PFSK-1 (cell line): ENCODE results near the gene ABCB9.

Experiments used
- FOXP2 ChIP-seq: optimal IDR thresholded peaks from 2 replicates; pipeline ENCODE3; 2011; ENCODE audit warnings: borderline replicate concordance, control low read depth, inconsistent platforms; ENCODE audit not compliant: insufficient read depth; ENCODE audit errors: extremely low read length, extremely low read depth
- POLR2AphosphoS5 ChIP-seq: IDR thresholded peaks from 2 replicates; pipeline ENCODE4 v1.6.1; 2012; ENCODE audit warnings: low read depth, mild to moderate bottlenecking, control low read depth, low read length, moderate library complexity
- SIN3A ChIP-seq: IDR thresholded peaks from 2 replicates; pipeline ENCODE4 v1.6.1; 2012; ENCODE audit warnings: mild to moderate bottlenecking, low read length, moderate library complexity, borderline replicate concordance; ENCODE audit not compliant: insufficient read depth
- TAF1 ChIP-seq: IDR thresholded peaks from 2 replicates; pipeline ENCODE4 v1.6.1; 2012; ENCODE audit warnings: low read length, control low read depth, borderline replicate concordance; ENCODE audit not compliant: insufficient read depth
- TF ChIP-seq, protein P1 (sequence below), 2 experiments: IDR thresholded peaks; 2 replicates each; pipeline versions ENCODE4 v1.6.1 to v1.8.0; 2011 to 2012; ENCODE audit warnings: low read depth in 2 of 2, low read length in 2 of 2, control low read depth in 1 of 2, inconsistent platforms in 1 of 2, mild to moderate bottlenecking in 1 of 2, moderate library complexity in 1 of 2; ENCODE audit not compliant: insufficient read depth in 1 of 2

ABCB9 gene

DNA sequence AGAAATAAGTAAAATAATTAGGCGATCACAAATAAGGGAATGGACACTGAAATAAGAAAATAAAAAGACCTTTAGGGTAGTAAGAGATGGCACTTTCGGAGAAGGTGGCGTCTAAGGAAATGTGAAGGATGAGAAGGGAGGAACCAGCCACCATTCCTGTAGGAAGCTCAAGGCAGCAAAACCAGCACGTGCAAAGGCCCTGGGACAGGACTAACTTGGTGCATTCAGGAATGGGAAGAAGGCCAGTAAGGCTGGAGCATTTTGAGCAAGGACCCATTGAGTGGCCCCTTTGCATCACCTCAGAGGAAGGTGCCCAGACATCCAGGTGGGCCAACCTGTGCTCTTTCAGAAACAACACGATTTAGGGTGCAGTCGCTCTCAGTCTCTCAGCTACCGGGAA lies 69.6 kb downstream of the ABCB9 start:
- no peak for TF ChIP-seq SIN3A

DNA sequence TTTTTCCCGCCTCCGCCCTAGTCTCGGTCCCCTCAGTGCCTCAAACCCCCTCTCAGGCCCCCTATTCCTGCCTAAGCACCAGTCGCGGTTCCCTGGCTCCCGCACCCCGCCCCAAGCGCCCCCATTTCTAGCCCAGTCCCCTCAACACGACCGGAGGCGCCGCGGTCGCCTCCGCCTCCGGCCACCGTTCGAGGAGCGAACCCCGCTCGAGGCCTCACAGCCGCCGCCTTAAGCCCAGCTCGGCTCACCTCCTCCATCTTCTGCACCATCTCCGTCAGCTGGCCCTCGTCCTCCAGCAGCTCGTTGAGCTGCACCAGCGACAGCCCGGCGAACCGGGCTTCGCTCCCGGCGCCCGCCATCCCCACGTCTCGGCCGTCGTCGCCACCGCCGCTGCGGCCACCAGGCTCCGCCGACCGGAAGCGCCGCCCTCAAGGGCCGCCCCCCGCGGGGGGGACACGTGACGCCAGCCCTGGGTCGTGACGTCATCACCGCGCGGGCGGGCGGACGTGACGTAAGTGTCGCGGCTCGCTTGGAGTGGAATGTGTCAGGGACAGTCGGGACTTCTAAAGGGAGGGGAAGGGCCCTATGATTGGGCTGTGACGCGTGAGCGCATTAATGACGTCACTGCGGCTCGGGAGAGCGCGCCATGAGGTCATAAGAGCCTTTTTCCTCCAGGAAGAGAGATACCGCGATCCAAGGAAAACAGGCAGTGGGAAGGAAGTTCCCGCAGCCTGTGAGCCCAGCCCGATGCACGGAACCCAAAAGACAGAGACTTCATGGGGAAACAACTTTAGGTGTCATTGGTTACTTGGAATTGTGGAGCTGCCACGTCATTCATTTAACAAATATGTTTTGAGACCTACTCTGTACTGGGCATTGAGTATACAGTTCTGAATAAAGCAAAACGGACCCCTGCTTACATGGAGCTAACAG lies 70.3 kb downstream of the ABCB9 start, which contains the start of gene VPS37B:
TSS of gene VPS37B (minus strand) at position 421 of the 933 bp plus-strand sequence. CDS start at position 359, 62 bp downstream.
- peak; percentile 92 for TF ChIP-seq POLR2AphosphoS5
- peak; percentile 86 for TF ChIP-seq TAF1
- TF ChIP-seq FOXP2 = peak; percentile 98
- TF ChIP-seq, protein P1, sequence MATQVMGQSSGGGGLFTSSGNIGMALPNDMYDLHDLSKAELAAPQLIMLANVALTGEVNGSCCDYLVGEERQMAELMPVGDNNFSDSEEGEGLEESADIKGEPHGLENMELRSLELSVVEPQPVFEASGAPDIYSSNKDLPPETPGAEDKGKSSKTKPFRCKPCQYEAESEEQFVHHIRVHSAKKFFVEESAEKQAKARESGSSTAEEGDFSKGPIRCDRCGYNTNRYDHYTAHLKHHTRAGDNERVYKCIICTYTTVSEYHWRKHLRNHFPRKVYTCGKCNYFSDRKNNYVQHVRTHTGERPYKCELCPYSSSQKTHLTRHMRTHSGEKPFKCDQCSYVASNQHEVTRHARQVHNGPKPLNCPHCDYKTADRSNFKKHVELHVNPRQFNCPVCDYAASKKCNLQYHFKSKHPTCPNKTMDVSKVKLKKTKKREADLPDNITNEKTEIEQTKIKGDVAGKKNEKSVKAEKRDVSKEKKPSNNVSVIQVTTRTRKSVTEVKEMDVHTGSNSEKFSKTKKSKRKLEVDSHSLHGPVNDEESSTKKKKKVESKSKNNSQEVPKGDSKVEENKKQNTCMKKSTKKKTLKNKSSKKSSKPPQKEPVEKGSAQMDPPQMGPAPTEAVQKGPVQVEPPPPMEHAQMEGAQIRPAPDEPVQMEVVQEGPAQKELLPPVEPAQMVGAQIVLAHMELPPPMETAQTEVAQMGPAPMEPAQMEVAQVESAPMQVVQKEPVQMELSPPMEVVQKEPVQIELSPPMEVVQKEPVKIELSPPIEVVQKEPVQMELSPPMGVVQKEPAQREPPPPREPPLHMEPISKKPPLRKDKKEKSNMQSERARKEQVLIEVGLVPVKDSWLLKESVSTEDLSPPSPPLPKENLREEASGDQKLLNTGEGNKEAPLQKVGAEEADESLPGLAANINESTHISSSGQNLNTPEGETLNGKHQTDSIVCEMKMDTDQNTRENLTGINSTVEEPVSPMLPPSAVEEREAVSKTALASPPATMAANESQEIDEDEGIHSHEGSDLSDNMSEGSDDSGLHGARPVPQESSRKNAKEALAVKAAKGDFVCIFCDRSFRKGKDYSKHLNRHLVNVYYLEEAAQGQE (IDR thresholded peaks at IDR 0.05; ENCODE audit: insufficient read depth in 1 of 2, low read depth in 2 of 2, low read length in 2 of 2) = no peak; a peak in 1 of 4 replicates

DNA sequence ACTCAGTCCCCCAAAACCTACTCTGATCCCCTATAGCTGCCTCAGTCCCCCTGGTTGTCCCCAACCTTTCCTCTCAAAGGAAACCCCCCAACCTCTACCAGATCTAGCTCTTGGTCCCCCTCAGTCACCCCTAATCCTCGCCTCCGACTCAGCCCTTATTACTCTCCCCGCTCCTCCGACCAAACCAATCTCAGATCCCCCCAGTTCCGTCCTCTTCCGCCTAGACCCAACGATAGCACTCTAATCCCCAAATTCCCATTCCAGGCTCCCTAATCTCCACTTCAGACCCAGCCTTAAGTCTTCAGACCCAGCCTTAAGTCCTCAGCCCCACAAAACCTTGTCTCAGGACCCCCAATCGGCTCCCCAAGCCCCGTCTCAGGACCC lies 71.0 kb downstream of the ABCB9 start:
- TF ChIP-seq TAF1 (no peak), FOXP2 (no peak), POLR2AphosphoS5 (no peak), SIN3A (no peak)
- TF ChIP-seq, protein P1 (IDR thresholded peaks at IDR 0.05; ENCODE audit: insufficient read depth in 1 of 2, low read depth in 2 of 2, low read length in 2 of 2) = no peak

DNA sequence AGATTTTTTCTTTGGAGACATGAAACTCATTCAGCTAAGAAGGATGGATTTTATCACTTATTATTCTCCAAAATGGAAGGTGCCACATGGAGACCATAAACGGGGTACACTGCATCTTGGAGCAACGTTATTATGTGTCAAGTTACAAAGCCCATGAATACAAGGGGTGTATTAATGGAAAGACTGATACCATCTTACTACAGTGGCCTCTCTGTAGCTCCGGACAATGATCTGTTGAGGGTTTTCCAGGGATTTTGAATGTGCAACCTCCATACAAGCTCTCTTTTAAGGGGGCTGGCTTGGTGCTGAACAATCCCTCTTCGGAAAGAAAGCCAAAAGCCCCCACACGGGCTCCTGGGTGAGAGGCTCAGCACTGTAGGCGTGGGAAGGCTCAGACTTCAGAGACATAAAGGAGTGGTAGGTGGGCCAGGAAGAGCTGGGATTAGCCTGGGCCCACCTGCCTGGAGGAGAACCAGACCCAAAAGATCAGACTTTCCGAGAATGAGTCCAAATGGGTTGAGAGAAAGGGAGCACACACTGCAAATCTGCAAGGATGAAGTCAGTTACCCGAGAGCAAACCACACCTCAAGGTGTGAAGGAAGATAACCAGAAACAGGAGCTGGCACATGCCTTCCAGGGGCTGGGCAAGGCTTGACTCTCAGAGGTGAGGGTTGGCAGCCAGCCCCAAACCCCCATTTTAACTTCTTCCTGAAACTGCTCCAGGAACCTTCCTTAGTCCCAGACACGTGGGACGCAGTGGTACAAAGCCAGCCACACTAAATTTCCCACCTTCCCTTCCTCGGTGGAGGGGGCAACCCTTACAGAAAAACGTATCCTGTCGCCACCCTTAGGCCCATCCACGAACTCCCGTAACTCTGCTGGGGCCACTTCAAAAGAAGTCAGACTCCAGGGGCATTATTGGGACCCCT lies 71.8 kb downstream of the ABCB9 start:
- TF ChIP-seq FOXP2 = no peak
- no peak for TF ChIP-seq TAF1
- TF ChIP-seq, protein P1 (IDR thresholded peaks at IDR 0.05; ENCODE audit: insufficient read depth in 1 of 2, low read depth in 2 of 2, low read length in 2 of 2) = no peak
- no peak for TF ChIP-seq SIN3A
- no peak for TF ChIP-seq POLR2AphosphoS5

DNA sequence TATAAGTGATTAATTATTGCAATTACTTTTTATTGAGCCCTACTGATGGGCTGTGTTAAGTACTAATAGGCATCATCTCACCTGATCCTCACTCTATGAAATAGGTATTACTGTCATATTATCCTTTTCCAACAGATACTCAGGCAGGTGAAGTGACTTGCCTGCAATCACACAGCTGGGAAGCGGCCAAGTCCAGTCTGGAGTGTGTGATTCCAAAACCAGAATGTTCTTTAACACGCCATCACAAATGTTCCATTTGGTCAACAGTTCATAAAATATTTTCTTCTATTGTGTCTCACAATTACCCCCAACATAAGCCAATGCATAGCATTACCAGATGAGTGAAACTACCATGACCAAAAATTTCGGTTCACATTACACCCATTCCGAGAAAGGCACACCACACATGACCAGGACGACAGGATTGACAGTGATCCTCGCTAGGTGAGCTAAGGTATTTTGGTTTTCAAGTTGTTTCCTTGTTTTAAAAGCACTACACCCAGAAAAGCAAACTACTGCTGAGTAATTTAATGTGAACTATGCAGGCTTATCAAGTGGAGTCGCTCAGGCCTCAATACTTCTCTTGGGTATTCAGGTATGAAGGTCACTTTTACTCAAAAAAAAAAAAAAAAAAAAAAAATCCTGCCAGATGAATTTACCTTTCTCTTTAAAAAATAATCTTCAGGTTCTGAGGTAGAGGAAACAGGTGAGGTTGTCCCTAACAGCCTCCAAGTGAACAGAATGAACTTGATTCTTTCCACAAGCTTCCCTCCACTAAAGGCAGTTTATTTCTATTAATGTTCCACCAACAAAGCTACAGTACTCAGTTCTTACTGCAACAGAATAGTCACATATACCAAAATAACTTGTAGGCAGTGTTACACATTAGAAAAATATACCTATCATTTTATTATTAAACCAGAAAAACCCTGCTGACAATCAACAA lies 72.8 kb downstream of the ABCB9 start:
- TF ChIP-seq FOXP2 = no peak
